Prostate gland (tissue), 2 donors: ENCODE measurements around the gene PIP.

Experiments used
- CTCF ChIP-seq, 4 experiments: fragments of 200-600 bp in 2 of 4; fragments of 450-650 bp in 2 of 4; sonication (generic) in 2 of 4; IDR thresholded peaks; 1 replicate in 3 of 4; 2 replicates in 1 of 4; pipeline ENCODE4 v1.5.1; 2016 to 2019; ENCODE audit warnings: antibody characterized with exemption in 4 of 4, mild to moderate bottlenecking in 2 of 4, moderate library complexity in 2 of 4
- POLR2AphosphoS5 ChIP-seq: sonication (generic); formaldehyde crosslinking; IDR thresholded peaks from one replicate; pipeline ENCODE4 v1.6.1; 2017; ENCODE audit warnings: antibody characterized with exemption

- TF ChIP-seq CTCF (IDR thresholded peaks at IDR 0.05) (no peak), POLR2AphosphoS5 (no peak)
Measured at GRCh38 chr7:143185551-143185950, 53.7 kb downstream of the PIP start.
